K562 (cell line): ENCODE data around the gene COG3. TPM values are rescaled to one million over a fixed set of nuclear protein-coding genes. Genes with fewer than 3 reads are reported as not detected.

Experiments
- ATAC-seq: fragments of 200-7000 bp; cut with Tn5 transposase; 3 replicates; pipeline ENCODE4 v1.9.1; 2020; ENCODE audit warnings: moderate library complexity
- BruUV-seq: library from RNA; stranded (reverse); fragments of 400-500 nt; replicated peaks from 2 replicates; lab custom pipeline; 2021; lab: Mats Ljungman, UMichigan
- CTCF ChIA-PET: fragments of 300-600 bp; formaldehyde crosslinking; extraction: SDS; loops from one replicate; lab custom pipeline; 2021; ENCODE audit warnings: low intra/inter-chr PET ratio; lab: Yijun Ruan, JAX
- POLR2A ChIA-PET: fragments of 300-600, 350-650 bp; sonication (Branson Sonifier 250); formaldehyde crosslinking; extraction: SDS; loops from one replicate; lab custom pipeline; 2021; ENCODE audit warnings: antibody characterized with exemption, inconsistent platforms; lab: Yijun Ruan, JAX
- DNase-seq, 4 experiments: peaks; one replicate each; pipeline versions ENCODE4 v3.0.0 to v3.0.0-alpha.2; 2011 to 2018; ENCODE audit warnings: low spot score in 3 of 4, mixed read lengths in 3 of 4; ENCODE audit errors: extremely low read depth in 1 of 4
- FAIRE-seq: peaks from 2 replicates; lab custom pipeline; 2011; peaks lifted over from hg19 to GRCh38; lab: Jason Lieb, UNC
- H2AFZ ChIP-seq: 2 replicates; pipeline ENCODE4 v1.6.0; 2011; ENCODE audit warnings: low read depth, low read length, control low read depth, inconsistent platforms
- H3K27ac ChIP-seq: fragments of 200-600 bp; 3 replicates; pipeline ENCODE4 v1.8.0; 2011; ENCODE audit warnings: low read depth, mild to moderate bottlenecking, control low read depth, inconsistent platforms, low read length, moderate library complexity, mixed read lengths; ENCODE audit errors: extremely low read depth
- H3K27me3 ChIP-seq, 2 experiments: fragments of 300-600 bp in 1 of 2; 2 replicates in 1 of 2; 3 replicates in 1 of 2; pipeline versions ENCODE4 v1.6.0 to v1.8.0; 2011; ENCODE audit warnings: inconsistent platforms in 2 of 2, low read length in 2 of 2, mild to moderate bottlenecking in 1 of 2, mixed read lengths in 1 of 2, moderate library complexity in 1 of 2; ENCODE audit not compliant: control insufficient read depth in 2 of 2, insufficient read depth in 2 of 2
- H3K36me3 ChIP-seq: fragments of 300-600 bp; 3 replicates; pipeline ENCODE4 v1.8.0; 2011; ENCODE audit warnings: mild to moderate bottlenecking, low read length, inconsistent platforms; ENCODE audit not compliant: control insufficient read depth, insufficient read depth
- H3K4me1 ChIP-seq, 2 experiments: fragments of 200-600 bp in 1 of 2; replicated peaks in 1 of 2; 2 replicates in 1 of 2; 3 replicates in 1 of 2; pipeline versions ENCODE4 v1.5.1 to v1.8.0; 2011; ENCODE audit warnings: inconsistent platforms in 2 of 2, low read length in 2 of 2, mild to moderate bottlenecking in 1 of 2, mixed read lengths in 1 of 2, moderate library complexity in 1 of 2; ENCODE audit not compliant: control insufficient read depth in 2 of 2, insufficient read depth in 2 of 2
- H3K4me2 ChIP-seq: 2 replicates; pipeline ENCODE4 v1.6.1; 2011; ENCODE audit warnings: low read length, control low read depth, inconsistent platforms, mixed read lengths; ENCODE audit not compliant: insufficient read depth
- H3K4me3 ChIP-seq: fragments of 200-600 bp; sonication (generic), shearing (Covaris generic); 2 replicates; pipeline ENCODE4 v1.5.1; 2016; ENCODE audit warnings: control low read depth, inconsistent platforms
- H3K79me2 ChIP-seq: fragments of 200-600 bp; 3 replicates; pipeline ENCODE4 v1.8.0; 2011; ENCODE audit warnings: low read length, inconsistent platforms; ENCODE audit not compliant: control insufficient read depth, insufficient read depth
- H3K9ac ChIP-seq, 2 experiments: 2 replicates each; pipeline versions ENCODE4 v1.6.0 to v1.6.1; 2011; ENCODE audit warnings: low read depth in 2 of 2, low read length in 2 of 2, control low read depth in 1 of 2, inconsistent platforms in 1 of 2, mild to moderate bottlenecking in 1 of 2, mixed read lengths in 1 of 2; ENCODE audit not compliant: insufficient read depth in 1 of 2
- H3K9me1 ChIP-seq: one replicate; pipeline ENCODE4 v1.6.0; 2011; ENCODE audit warnings: inconsistent platforms, mild to moderate bottlenecking, low read length, moderate library complexity; ENCODE audit not compliant: control insufficient read depth, insufficient read depth
- H3K9me3 ChIP-seq: replicated peaks from 2 replicates; pipeline ENCODE4 v1.5.1; 2011; ENCODE audit warnings: low read depth, low read length, inconsistent platforms; ENCODE audit not compliant: control insufficient read depth, insufficient read depth
- H4K20me1 ChIP-seq: replicated peaks from 2 replicates; pipeline ENCODE4 v1.6.1; 2011; ENCODE audit warnings: low read length, inconsistent platforms, mixed read lengths; ENCODE audit not compliant: control insufficient read depth, insufficient read depth
- RREB1 ChIP-seq: fragments of 250-450 bp; sonication (Bioruptor Pico); IDR thresholded peaks from 2 replicates; pipeline ENCODE4 v1.4.0; 2020
- ZNF217 ChIP-seq: sonication (generic); formaldehyde crosslinking; IDR thresholded peaks from 2 replicates; pipeline ENCODE4 v1.8.0; 2022; ENCODE audit warnings: mild to moderate bottlenecking, missing genetic modification reagents
- WGBS: fragments of 100-300 bp; shearing (Covaris generic); methylation state at CpG from one replicate; pipeline ENCODE4 v1.1.6; 2016; ENCODE audit warnings: low coverage, mixed read lengths; ENCODE audit not compliant: insufficient coverage; ENCODE audit errors: missing lambda C conversion rate; 5-methylcytosine and 5-hydroxymethylcytosine counted together
- in situ Hi-C: fragments of 300-500 bp; cut with MboI; formaldehyde crosslinking; loops from 4 replicates; pipeline ENCODE4 v1.15.0; 2018; ENCODE audit warnings: inconsistent platforms, mixed read lengths
- intact Hi-C: fragments of 100-400 bp; cut with micrococcal nuclease; formaldehyde crosslinking; loops from 2 replicates; pipeline ENCODE4 v1.14.2; 2022
- polyA plus RNA-seq, 8 experiments: library from polyadenylated mRNA; depleted of rRNA in 4 of 8; stranded (reverse) in 5 of 8; unstranded in 3 of 8; fragments of >200 nt; fragmentation: Nextera tagmentation in 2 of 8; fragmentation: Illumina TruSeq in 1 of 8; extraction: Ambion mirVana in 2 of 8; extraction: Trizol in 1 of 8; gene quantifications; 2 replicates each; pipeline versions ENCODE4 v1.2.1 to v1.2.3, GENCODE V29; 2011 to 2014; ENCODE audit warnings: inconsistent platforms in 1 of 8, missing spikeins in 1 of 8
- total RNA-seq, 7 experiments: library from RNA; depleted of rRNA in 6 of 7; stranded (reverse); fragments of >200 nt in 6 of 7; fragmentation: Illumina TruSeq in 2 of 7; extraction: Trizol in 2 of 7; gene quantifications; 2 replicates each; pipeline versions ENCODE4 v1.2.1 to v1.2.3, GENCODE V29; 2011 to 2021; ENCODE audit warnings: low replicate concordance in 1 of 7

The COG3 gene
- total and polyA plus RNA-seq, 9 of the 15 experiments (the other 6 are each of a cell fraction or from before 2014, with no cell fraction given), result 3.9 to 22.9 (median 14.5) TPM

- intact Hi-C loops, result no loop called here
- H3K79me2 ChIP-seq, result no peaks in the 10 kb centered on the region
- TF ChIP-seq RREB1 (CRISPR knock-in tag) (no peak), ZNF217 (CRISPR knock-in tag) (no peak)
- 89% methylated on average over 3 of the region's 3 CpGs for WGBS
- no peak for FAIRE-seq
- no peak for ATAC-seq
- no peaks in the 10 kb centered on the region for H3K27me3 ChIP-seq
- H3K36me3 ChIP-seq, result peaks cover 36% of the 10 kb centered on the region
- H3K4me2 ChIP-seq, result no peak overlapping the region
- BruUV-seq, result no TSS peak
- in situ Hi-C loops, result no loop called here
- ChIA-PET CTCF (no interaction called here), POLR2A (interaction anchor here (0.8 to 1.0 kb wide), 2 partner anchors 9 to 17 kb away, joined by 3 to 4 read pairs; no protein-coding TSS in a partner anchor)
- no peaks in the 10 kb centered on the region for H4K20me1 ChIP-seq
- no peak overlapping the region for H3K27ac ChIP-seq
- H2AFZ ChIP-seq, result no peak overlapping the region
- no peaks in the 10 kb centered on the region for H3K9me3 ChIP-seq
- H3K9me1 ChIP-seq, result no peaks in the 10 kb centered on the region
- H3K4me1 ChIP-seq, result no peaks in the 10 kb centered on the region
- no peak for DNase-seq
- H3K9ac ChIP-seq, result no peak overlapping the region
- H3K4me3 ChIP-seq, result no peak overlapping the region
Observed at GRCh38 chr13:45482571-45483173, 17.9 kb downstream of the COG3 start.
